ENCODE measurements around the gene KDM5B.

- TF ChIP-seq POLR2A (IDR thresholded peaks at IDR 0.05), result no peak
- TF ChIP-seq CTCF (IDR thresholded peaks at IDR 0.05), result no peak
Observed at GRCh38 chr1:202796670-202797069, 11.6 kb downstream of the KDM5B start.
